Mucosa of rectum (tissue), 2 donors: ENCODE results near the gene ARHGAP21.
A peak's percentile ranks its signal among the peaks of the same experiment; 100 is the strongest.
"Not testable (repeated sequence)": the region's sequence is repeated elsewhere in the genome, so short reads cannot be mapped to it uniquely, and the experiment has no call there.

Source experiments
- H3K27ac ChIP-seq, 2 donors: one replicate each; pipeline ENCODE4 v1.7.0; 2013; ENCODE audit warnings: inconsistent platforms in 2 of 2, low read depth in 2 of 2, low read length in 2 of 2
- H3K27me3 ChIP-seq, 2 donors: one replicate each; pipeline ENCODE4 v1.7.0; 2013; ENCODE audit warnings: low read length in 2 of 2; ENCODE audit not compliant: control insufficient read depth in 2 of 2, insufficient read depth in 2 of 2
- H3K36me3 ChIP-seq, 2 donors: one replicate each; pipeline ENCODE4 v1.7.0; 2013; ENCODE audit warnings: low read length in 2 of 2; ENCODE audit not compliant: control insufficient read depth in 2 of 2, insufficient read depth in 2 of 2
- H3K4me1 ChIP-seq, 2 donors: one replicate each; pipeline ENCODE4 v1.7.0; 2013; ENCODE audit warnings: low read length in 2 of 2, mild to moderate bottlenecking in 1 of 2; ENCODE audit not compliant: control insufficient read depth in 2 of 2, insufficient read depth in 2 of 2
- H3K4me3 ChIP-seq, 2 donors: one replicate each; pipeline ENCODE4 v1.7.0; 2013; ENCODE audit warnings: low read length in 2 of 2
- H3K9ac ChIP-seq, 2 donors: one replicate each; pipeline ENCODE4 v1.7.0; 2013; ENCODE audit warnings: low read length in 2 of 2, low read depth in 1 of 2, mild to moderate bottlenecking in 1 of 2
- H3K9me3 ChIP-seq, 2 donors: one replicate each; pipeline ENCODE4 v1.7.0; 2013; ENCODE audit warnings: low read length in 2 of 2; ENCODE audit not compliant: control insufficient read depth in 2 of 2
- donor health status: healthy.
- donor health status: Normal muscosa, but diverticular disease.

Gene ARHGAP21

GRCh38 chr10:24723788-24724380, at the start of gene ARHGAP21:
ARHGAP21 (minus strand) TSS chr10:24723887; CDS start chr10:24721899, 1,988 bp downstream.
- no peaks in the 10 kb centered on the region for H3K27me3 ChIP-seq

GRCh38 chr10:24771943-24772694, 48.4 kb upstream of the ARHGAP21 start:
- Histone ChIP-seq H3K9ac (no peak overlapping the region), H3K9me3 (no peaks in the 10 kb centered on the region), H3K4me3 (no peak overlapping the region), H3K4me1 (no peaks in the 10 kb centered on the region), H3K36me3 (no peaks in the 10 kb centered on the region), H3K27me3 (no peaks in the 10 kb centered on the region), H3K27ac (no peak overlapping the region)

More at GRCh38 chr10:24723788-24724380, at the start of gene ARHGAP21:
- peak within 1 kb of the TSS; percentile 94 to 96 for H3K9ac ChIP-seq
- H3K27ac ChIP-seq: peak within 1 kb of the TSS; percentile 98
- H3K4me3 ChIP-seq: peak within 1 kb of the TSS; percentile 94 to 97
- H3K4me1 ChIP-seq: peaks cover 9 to 31% of the 10 kb centered on the region in 2 donors
- H3K9me3 ChIP-seq: no peaks in the 10 kb centered on the region
- H3K36me3 ChIP-seq: no peaks in the 10 kb centered on the region

- H3K4me1 ChIP-seq, H3K27ac ChIP-seq, H3K4me3 ChIP-seq, H3K9ac ChIP-seq, H3K36me3 ChIP-seq, H3K27me3 ChIP-seq, H3K9me3 ChIP-seq: not testable (repeated sequence)
These were observed 41.3 kb upstream of the ARHGAP21 start for GRCh38 chr10:24764991-24765390.

- Histone ChIP-seq H3K4me3 (no peak overlapping the region), H3K36me3 (no peaks in the 10 kb centered on the region), H3K4me1 (no peaks in the 10 kb centered on the region), H3K9me3 (no peaks in the 10 kb centered on the region), H3K27ac (no peak overlapping the region), H3K27me3 (no peaks in the 10 kb centered on the region), H3K9ac (no peak overlapping the region)
These were observed 39.4 kb upstream of the ARHGAP21 start for GRCh38 chr10:24762966-24763623.

- Histone ChIP-seq H3K36me3 (no peaks in the 10 kb centered on the region), H3K4me1 (no peaks in the 10 kb centered on the region), H3K9me3 (no peaks in the 10 kb centered on the region), H3K27me3 (no peaks in the 10 kb centered on the region), H3K4me3 (no peak overlapping the region), H3K27ac (no peak overlapping the region), H3K9ac (no peak overlapping the region)
These were observed 38.7 kb upstream of the ARHGAP21 start for GRCh38 chr10:24762161-24762924.

- Histone ChIP-seq H3K27me3 (no peaks in the 10 kb centered on the region), H3K27ac (no peak overlapping the region), H3K9ac (no peak overlapping the region), H3K9me3 (no peaks in the 10 kb centered on the region), H3K4me1 (no peaks in the 10 kb centered on the region), H3K36me3 (no peaks in the 10 kb centered on the region), H3K4me3 (no peak overlapping the region)
These were observed 36.0 kb upstream of the ARHGAP21 start for GRCh38 chr10:24759672-24760071.

- not testable (repeated sequence) for H3K9me3 ChIP-seq, H3K27ac ChIP-seq, H3K36me3 ChIP-seq, H3K4me3 ChIP-seq, H3K27me3 ChIP-seq, H3K4me1 ChIP-seq, H3K9ac ChIP-seq
These were observed 34.6 kb upstream of the ARHGAP21 start for GRCh38 chr10:24758254-24758653.

- Histone ChIP-seq H3K36me3 (no peaks in the 10 kb centered on the region), H3K27ac (no peak overlapping the region), H3K4me1 (no peaks in the 10 kb centered on the region), H3K9ac (no peak overlapping the region), H3K4me3 (no peak overlapping the region), H3K9me3 (no peaks in the 10 kb centered on the region), H3K27me3 (no peaks in the 10 kb centered on the region)
These were observed 32.6 kb upstream of the ARHGAP21 start for GRCh38 chr10:24756283-24756682.

GRCh38 chr10:24751716-24752115, 28.0 kb upstream of the ARHGAP21 start:
- H3K4me3 ChIP-seq: no peak overlapping the region
- no peaks in the 10 kb centered on the region for H3K9me3 ChIP-seq
- H3K9ac ChIP-seq: no peak overlapping the region
- no peaks in the 10 kb centered on the region for H3K4me1 ChIP-seq
- no peaks in the 10 kb centered on the region for H3K36me3 ChIP-seq
- no peak overlapping the region for H3K27ac ChIP-seq
- H3K27me3 ChIP-seq: no peaks in the 10 kb centered on the region

GRCh38 chr10:24750695-24751094, 27.0 kb upstream of the ARHGAP21 start:
- no peaks in the 10 kb centered on the region for H3K36me3 ChIP-seq
- H3K4me1 ChIP-seq: no peaks in the 10 kb centered on the region
- H3K27ac ChIP-seq: no peak overlapping the region

More at GRCh38 chr10:24750695-24751094, 27.0 kb upstream of the ARHGAP21 start:
- Histone ChIP-seq H3K4me3 (no peak overlapping the region), H3K9me3 (no peaks in the 10 kb centered on the region), H3K27me3 (no peaks in the 10 kb centered on the region), H3K9ac (no peak overlapping the region)
